Measurements from ENCODE around the gene EFCAB12.
"Not testable (repeated sequence)": the region's sequence is repeated elsewhere in the genome, so short reads cannot be mapped to it uniquely, and the experiment has no call there.

EFCAB12 gene

GRCh38 chr3:129364811-129365210 lies 63.6 kb downstream of the EFCAB12 start:
- DNase-seq = not testable (repeated sequence)

DNA sequence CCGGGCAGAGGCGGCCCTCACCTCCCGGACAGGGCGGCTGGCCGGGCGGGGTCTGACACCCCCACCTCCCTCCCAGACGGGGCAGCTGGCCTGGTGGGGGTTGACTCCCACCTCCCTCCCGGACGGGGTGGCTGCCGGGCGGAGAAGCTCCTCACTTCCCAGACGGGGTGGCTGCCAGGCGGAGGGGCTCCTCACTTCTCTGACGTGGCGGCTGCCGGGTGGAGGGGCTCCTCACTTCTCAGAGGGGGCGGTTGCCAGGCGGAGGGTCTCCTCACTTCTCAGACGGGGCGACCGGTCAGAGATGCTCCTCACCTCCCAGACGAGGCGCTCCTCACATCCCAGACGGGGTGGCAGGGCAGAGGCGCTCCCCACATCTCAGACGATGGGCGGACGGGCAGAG lies 65.1 kb downstream of the EFCAB12 start:
- not testable (repeated sequence) for DNase-seq

DNA sequence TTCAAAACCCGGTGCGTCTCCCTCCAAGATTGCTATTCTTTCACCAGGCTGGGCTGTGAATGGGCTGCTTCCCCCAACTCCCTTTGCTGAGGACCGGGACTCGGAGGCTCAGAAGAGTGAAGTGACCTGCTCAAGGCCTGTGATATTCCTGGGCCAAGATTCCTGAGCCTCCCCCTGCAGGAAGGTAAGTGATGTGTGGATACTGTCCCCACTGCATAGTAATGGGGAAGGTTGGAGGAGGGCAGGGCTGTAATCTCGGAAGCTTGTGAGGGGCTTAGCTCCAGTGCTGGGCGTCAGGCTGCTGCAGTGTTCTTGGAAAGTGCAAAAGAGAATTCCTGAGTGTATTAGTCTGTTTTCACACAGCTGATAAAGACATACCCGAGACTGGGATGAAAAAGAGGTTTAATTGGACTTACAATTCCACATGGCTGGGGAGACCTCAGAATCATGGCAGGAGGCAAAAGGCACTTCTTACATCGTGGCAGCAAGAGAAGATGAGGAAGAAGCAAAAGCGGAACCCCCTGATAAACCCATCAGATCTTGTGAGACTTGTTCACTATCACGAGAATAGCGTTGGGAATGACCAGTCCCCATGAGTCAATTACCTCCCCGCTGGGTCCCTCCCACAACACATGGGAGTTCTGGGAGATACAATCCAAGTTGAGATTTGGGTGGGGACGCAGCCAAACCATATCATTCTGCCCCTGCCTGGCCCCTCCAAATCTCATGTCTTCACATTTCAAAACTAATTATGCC lies 67.6 kb downstream of the EFCAB12 start:
- DNase-seq = no peak

DNA sequence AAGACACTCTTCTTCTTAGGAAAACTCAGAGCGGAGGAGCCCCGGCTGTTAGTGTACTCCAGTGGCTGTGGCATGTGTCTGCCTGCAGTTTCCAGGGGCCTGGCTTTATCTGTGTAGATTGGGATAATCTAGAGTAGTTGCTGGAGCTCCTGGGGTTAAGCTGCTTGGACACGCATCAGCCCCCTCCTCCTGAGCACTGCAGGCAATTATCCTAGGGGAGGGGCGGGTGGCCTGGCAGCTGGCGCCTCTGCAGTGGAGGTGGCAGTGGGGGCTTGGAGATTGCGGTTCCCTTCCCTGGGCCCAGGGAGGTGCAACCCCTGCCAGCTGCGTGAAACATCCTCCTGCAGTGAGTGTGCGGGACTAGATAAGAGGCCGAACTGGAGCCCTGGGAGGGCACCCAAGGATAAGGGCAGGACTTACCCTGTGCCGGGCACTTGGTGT lies 68.2 kb downstream of the EFCAB12 start:
- no peak for DNase-seq

DNA sequence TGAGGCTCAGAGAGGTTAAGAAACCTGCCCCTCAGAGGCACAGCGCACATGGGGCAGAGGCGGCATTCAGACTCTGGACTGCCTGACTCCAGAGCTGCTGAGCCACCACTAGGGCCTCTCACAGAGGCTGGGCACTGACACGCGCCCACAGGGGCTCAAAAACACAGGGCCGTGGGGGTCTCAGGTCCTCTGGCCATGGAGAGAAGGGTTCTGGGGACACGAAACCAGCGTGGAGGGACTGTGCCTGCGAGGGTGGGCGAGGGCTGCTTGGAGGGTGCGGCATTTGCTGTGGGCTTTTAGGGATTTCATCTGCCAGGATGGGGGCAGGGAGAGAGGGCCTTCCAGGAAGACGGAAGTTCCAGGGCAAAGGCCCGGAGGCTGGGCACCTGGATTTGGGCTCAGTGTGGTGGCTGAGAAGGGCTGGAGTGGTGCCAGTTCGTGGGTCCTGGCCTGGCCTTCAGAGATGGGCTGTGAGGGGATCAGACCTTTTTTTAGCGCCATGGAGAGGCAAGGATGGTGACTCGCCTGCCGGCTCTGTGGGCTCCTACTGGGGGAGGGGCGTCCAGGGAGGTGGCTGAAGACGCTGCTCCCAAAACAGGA lies 69.6 kb downstream of the EFCAB12 start:
- no peak for DNase-seq

DNA sequence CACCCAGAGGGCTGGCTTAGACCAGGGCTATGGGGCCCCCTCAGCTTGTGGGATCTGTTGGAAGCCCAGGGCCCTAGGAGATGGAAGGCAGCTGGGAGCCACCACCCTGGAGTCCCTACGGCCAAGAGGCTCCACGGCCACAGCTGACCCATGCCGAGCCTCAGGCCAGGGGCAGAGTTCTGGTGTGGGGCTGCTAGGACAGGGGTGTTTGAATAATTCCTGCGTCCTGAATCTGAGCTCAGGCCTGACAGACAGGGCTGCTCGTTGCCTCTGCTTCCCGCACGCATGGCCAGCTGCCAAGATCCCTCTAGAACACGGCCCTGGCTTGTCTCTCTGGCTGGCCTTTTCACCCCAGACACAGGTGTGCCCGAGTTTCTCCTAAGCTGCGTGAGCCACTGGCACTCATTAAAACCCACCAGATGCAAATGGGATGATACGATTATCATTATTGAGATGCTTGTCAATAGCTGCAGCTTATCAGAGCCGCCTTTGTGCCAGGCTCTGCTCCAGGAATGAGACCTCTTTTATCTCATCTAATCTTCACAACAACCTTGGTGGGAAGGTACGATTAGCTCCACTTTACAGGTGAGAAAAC lies 70.2 kb downstream of the EFCAB12 start:
- no peak for DNase-seq

GRCh38 chr3:129357616-129358015 lies 70.8 kb downstream of the EFCAB12 start:
- DNase-seq = no peak

DNA sequence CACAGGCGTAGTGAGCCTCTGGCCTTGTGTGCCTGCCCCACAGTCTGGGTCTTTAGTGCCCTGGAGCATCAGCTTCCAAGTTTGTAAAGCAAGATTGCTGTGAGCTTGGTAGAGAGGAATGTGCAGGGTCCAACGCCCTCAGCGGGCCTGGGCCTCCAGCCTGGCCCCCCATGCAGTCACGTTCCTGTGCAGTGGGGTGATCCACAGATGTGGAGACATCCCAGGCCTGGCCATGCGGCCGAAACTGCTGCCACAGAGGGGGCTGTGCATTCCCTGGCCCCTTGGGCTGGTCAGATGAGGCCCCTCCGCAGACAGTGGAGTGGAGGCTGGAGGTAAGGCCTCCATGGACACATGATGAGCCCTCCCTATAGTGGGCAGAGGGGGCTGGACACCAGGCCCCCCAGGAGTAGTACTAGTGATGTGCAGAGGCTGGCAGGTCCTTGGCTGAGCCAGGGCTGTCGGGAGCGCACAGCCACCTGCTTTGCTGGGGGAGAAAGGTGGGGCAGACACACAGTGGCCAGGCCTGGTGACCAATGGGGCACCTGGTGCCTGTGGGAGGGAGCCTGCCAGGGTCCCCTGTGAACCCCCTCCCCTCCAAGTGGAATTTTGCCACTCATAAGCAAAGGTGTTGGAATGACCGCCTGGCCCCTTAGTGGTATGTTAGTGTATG lies 71.5 kb downstream of the EFCAB12 start:
- no peak for DNase-seq

DNA sequence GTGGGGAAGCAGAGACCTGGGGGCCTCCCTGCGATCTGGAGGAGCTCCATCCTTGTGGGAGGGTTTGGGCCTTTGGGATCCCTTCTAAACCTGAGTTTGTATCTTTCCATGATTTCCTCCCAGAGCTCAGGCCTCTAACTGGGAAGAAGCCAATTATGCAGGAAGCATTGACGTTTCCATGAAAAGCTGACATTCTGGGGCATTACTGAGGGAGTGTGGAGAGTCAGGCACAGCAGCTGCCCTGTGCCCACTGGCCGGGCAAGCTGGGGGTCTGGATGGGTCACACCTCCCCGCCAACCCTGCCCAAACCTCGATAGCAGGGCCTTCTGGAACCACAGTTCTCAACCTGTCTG lies 74.9 kb downstream of the EFCAB12 start:
- DNase-seq = no peak

DNA sequence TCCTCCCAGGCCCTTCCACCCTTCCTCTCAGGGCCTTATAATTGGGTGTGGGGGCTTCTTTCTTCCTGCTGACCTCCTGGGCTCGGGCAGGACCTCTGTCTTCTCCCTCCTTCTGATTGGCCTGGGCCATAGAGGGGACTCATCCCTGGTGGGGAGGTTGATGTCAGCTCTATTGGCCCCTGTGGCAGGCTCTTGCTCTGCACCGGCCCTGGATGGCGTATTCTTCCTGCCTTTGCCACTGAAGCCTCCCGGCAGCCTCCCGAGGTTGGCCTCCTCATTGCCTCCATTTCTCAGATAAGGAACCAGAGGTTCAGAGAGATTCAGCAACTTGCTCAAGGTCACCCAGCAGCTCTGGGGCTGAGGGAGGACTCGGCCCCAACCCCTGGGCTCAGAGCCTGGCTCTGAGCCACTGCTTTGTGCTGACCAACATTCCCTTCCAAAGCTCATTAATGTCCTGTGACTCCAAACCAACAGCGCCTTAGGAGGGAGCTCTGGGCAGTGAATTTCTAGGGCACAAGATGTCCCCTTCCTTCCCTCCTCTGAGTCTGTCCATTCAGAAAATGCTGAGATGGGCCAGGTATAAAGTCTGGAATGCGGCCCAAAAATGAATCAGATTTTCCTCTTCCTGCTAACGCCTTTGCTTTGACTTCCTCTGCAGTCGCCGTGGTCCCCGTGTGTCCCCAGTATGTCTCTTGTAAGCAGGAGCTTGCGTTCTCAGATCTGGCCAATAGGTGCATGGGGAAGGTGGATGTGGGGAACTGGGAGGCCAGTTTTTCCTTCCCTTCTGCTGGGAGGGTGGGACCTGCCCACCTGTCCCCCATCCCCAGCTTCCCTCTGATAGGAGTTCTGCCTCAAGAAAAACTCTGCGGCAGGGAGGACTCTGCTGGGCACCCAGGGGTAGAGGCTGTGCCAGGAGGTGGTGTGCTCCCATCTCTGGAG lies 75.5 kb downstream of the EFCAB12 start:
- DNase-seq = no peak

DNA sequence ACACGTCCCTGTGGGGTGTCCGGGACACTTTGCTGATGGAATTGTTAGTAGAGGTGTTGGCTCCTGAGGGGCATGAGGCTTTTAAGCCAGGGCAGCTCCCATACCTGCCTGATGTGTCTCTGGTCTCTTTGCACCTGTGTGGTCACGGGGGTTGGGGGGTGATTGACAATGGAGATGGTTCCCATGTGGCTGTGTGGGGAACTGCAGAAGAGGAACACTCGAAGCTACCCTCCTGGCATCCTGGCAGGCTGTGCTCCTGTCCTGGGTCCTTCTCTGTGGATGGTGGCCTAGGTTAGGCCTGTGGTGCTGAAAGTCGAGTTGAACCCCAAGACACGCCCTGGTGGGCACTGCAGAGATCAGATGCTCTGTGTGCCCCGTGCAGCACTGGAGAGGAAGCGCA lies 76.4 kb downstream of the EFCAB12 start:
- DNase-seq = no peak

Measured in stimulated activated CD4-positive, alpha-beta T cell treated with anti-CD3 and anti-CD28 coated beads, Interleukin-15, amount 100 ng/mL, for 24 hours (primary cell).